Kidney (tissue), 14 donors: ENCODE data around the gene MRGPRD. TPM values are rescaled to one million over a fixed set of nuclear protein-coding genes. Genes with fewer than 3 reads are reported as not detected.

Source experiments
- DNase-seq, 5 donors: peaks; one replicate each; pipeline ENCODE4 v3.0.0-alpha.2; 2013 to 2020
- FAIRE-seq: peaks from 2 replicates; lab custom pipeline; 2012; peaks lifted over from hg19 to GRCh38; lab: Jason Lieb, UNC
- H3K27ac ChIP-seq, 2 donors: one replicate each; pipeline ENCODE4 v1.7.0; 2013; ENCODE audit warnings: low read depth in 2 of 2, low read length in 2 of 2, inconsistent platforms in 1 of 2
- H3K27me3 ChIP-seq: one replicate; pipeline ENCODE4 v1.7.1; 2013; ENCODE audit warnings: low read length, inconsistent platforms; ENCODE audit not compliant: control insufficient read depth, insufficient read depth
- H3K36me3 ChIP-seq, 3 donors: one replicate each; pipeline versions ENCODE4 v1.7.0 to v1.7.1; 2013; ENCODE audit warnings: low read length in 3 of 3, control low read depth in 1 of 3, inconsistent platforms in 1 of 3; ENCODE audit not compliant: insufficient read depth in 3 of 3, control insufficient read depth in 2 of 3
- H3K4me1 ChIP-seq, 3 donors: one replicate each; pipeline versions ENCODE4 v1.7.0 to v1.7.1; 2013; ENCODE audit warnings: low read length in 3 of 3, inconsistent platforms in 1 of 3, low read depth in 1 of 3; ENCODE audit not compliant: control insufficient read depth in 2 of 3, insufficient read depth in 2 of 3
- H3K4me3 ChIP-seq, 3 donors: one replicate each; pipeline versions ENCODE4 v1.7.0 to v1.8.1; 2013; ENCODE audit warnings: low read length in 3 of 3, control low read depth in 1 of 3, inconsistent platforms in 1 of 3
- H3K9ac ChIP-seq, 3 donors: one replicate each; pipeline versions ENCODE4 v1.7.0 to v1.7.1; 2013; ENCODE audit warnings: low read length in 3 of 3, control low read depth in 1 of 3, inconsistent platforms in 1 of 3
- H3K9me3 ChIP-seq, 3 donors: one replicate each; pipeline versions ENCODE4 v1.7.0 to v1.7.1; 2013; ENCODE audit warnings: low read length in 3 of 3, control low read depth in 1 of 3, inconsistent platforms in 1 of 3; ENCODE audit not compliant: control insufficient read depth in 2 of 3, insufficient read depth in 1 of 3
- CTCF ChIP-seq: IDR thresholded peaks from 3 replicates; pipeline ENCODE4 v1.5.1; 2012; ENCODE audit warnings: mild to moderate bottlenecking, moderate library complexity, borderline replicate concordance; ENCODE audit not compliant: insufficient read depth; ENCODE audit errors: extremely low read depth
- intact Hi-C: fragments of 100-400 bp; cut with DNase I; formaldehyde crosslinking; loops from one replicate; pipeline ENCODE4 v1.11.1; 2022
- polyA plus RNA-seq: library from polyadenylated mRNA; stranded (reverse); fragments of 350-450 nt; fragmentation: Illumina TruSeq; extraction: RNeasy Lipid Tissue Mini Kit (QIAGEN cat#74804); gene quantifications from one replicate; pipeline ENCODE4 v1.2.3, GENCODE V29; 2014; ENCODE audit warnings: low read depth, low replicate concordance; ENCODE audit not compliant: insufficient read depth
- total RNA-seq: library from RNA; stranded (reverse); fragmentation: NEBNext Ultra II Directional; extraction: Animal tissue kit (Norgen Biotek cat#: 25700); gene quantifications from one replicate; pipeline ENCODE4 v1.2.1, GENCODE V29; 2021
- donor health status: control.
- donor health status: control.
- donor health status: control.
- donor health status: control.
- donor health status: control.
- donor health status: DM: yes; HTN: yes; CAD: no.
- donor health status: Normal renal cell carcinoma (clear cell type).

The MRGPRD gene
- total and polyA plus RNA-seq, 2 donors from 2014 or later: not detected

DNA sequence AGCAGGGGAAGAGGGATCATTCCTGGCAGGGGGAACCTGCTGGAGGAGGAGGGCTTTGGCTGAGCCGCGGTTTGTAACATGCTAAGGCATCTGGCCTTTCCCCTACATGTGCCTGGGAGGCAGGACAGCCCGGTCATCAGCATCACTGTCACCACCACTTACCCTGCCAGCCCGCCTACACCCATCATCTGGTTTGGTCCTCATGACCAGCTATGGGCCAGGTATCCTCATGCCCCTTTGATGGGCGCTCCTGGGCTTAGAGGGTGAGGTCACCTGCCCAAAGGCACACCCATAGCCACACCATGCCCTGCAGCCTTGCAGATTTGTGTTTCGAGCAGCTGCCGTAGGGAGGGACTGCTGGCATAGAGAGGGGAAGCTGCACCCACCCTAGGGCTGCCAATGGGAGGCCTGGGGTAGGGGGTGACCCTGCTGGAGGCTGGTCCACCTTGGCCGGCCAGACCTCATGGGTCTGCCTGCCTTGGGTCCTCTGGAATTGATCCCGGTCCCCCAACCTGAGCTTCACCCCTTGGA is 29.6 kb upstream of the MRGPRD start:
- DNase-seq: peak in 1 of 5 donors; percentile 70
- no peak for FAIRE-seq
- intact Hi-C loops: no loop called here
- peaks cover 0 to 34% (median 20%) of the 10 kb centered on the region in 3 donors for H3K4me1 ChIP-seq
- H3K9ac ChIP-seq: peak overlapping the region in 1 of 3 donors; percentile 46
- no peaks in the 10 kb centered on the region for H3K27me3 ChIP-seq
- no peak for TF ChIP-seq CTCF
- H3K4me3 ChIP-seq: peak overlapping the region in 1 of 3 donors; percentile 47
- no peaks in the 10 kb centered on the region for H3K9me3 ChIP-seq
- H3K27ac ChIP-seq: peak overlapping the region; percentile 71 to 83
- H3K36me3 ChIP-seq: no peaks in the 10 kb centered on the region

DNA sequence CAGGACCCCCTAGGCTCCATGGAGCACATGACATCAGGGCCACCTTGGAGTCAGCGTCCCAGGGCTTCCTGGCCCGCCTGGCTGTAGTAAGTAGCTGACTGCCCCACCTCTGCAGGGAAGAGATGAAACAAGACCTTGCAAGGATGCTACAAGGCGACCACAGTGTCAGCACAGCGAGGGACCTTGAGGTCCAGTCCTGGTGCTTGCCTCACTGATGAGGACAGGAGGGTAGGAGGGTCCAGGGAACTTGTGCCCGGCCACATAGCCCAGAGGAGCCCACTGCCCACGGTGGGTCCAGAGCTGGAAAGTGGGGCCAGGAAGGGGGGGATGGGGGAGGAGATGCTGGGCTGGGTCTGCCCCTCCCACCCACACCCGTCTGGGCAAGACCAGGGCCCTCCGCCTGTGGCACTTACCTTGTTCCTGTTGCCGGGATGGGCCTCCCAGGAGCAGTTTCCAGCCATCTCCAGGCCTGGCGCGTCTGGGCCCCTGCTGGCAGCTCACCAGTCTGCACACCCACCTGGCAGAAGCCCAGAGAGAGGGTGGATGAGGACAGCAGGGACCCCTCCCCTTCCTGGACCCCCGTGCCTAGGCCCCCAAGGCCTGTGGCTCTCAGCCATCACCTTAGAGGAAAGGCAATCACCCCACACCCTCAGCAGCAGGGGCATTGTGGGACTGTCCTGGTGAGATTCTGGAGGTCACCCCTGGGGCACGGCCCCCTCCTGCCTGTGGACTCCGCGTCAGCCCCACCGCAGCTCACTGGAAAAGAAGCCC is 28.8 kb upstream of the MRGPRD start:
- intact Hi-C loops: no loop called here

GRCh38 chr11:69008737-69009440 is 28.1 kb upstream of the MRGPRD start:
- intact Hi-C loops: no loop called here
- Histone ChIP-seq H3K27ac (peak overlapping the region; percentile 83), H3K4me3 (no peak overlapping the region), H3K27me3 (no peaks in the 10 kb centered on the region), H3K4me1 (peaks cover 0 to 32% (median 20%) of the 10 kb centered on the region in 3 donors), H3K9ac (peak overlapping the region in 1 of 3 donors; percentile 26), H3K36me3 (no peaks in the 10 kb centered on the region), H3K9me3 (no peaks in the 10 kb centered on the region)
- peak; percentile 59 to 96 (median 76) for DNase-seq
- FAIRE-seq: no peak
- no peak for TF ChIP-seq CTCF

More for the DNA sequence above, 28.8 kb upstream of the MRGPRD start:
- FAIRE-seq: no peak
- H3K27ac ChIP-seq: peak overlapping the region; percentile 83
- H3K4me3 ChIP-seq: no peak overlapping the region
- TF ChIP-seq CTCF: no peak
- peak overlapping the region in 1 of 3 donors; percentile 26 for H3K9ac ChIP-seq
- H3K27me3 ChIP-seq: no peaks in the 10 kb centered on the region
- peak in 2 of 5 donors; percentile 40 to 62 for DNase-seq
- peaks cover 0 to 34% (median 20%) of the 10 kb centered on the region in 3 donors for H3K4me1 ChIP-seq
- H3K9me3 ChIP-seq: no peaks in the 10 kb centered on the region
- H3K36me3 ChIP-seq: no peaks in the 10 kb centered on the region
